WTC11 (cell line): Measurements from ENCODE around the gene ASB14. TPM values are rescaled to one million over a fixed set of nuclear protein-coding genes. Genes with fewer than 3 reads are reported as not detected.
"Not testable (repeated sequence)": the region's sequence is repeated elsewhere in the genome, so short reads cannot be mapped to it uniquely, and the experiment has no call there.

Experiments
- ATAC-seq: fragments of 200-7000 bp; cut with Tn5 transposase; 2 replicates; pipeline ENCODE4 v1.10.0; 2021; ENCODE audit warnings: mild to moderate bottlenecking, moderate library complexity
- CTCF ChIA-PET: fragments of 300-600 bp; sonication (Branson Sonifier 250); formaldehyde crosslinking; loops from one replicate; lab custom pipeline; 2021; ENCODE audit warnings: antibody characterized with exemption; lab: Charles Lee
- POLR2A ChIA-PET: fragments of 350-600 bp; sonication (Branson Sonifier 250); formaldehyde crosslinking; loops from one replicate; lab custom pipeline; 2021; ENCODE audit warnings: antibody characterized with exemption; lab: Charles Lee
- DNase-seq: peaks from one replicate; pipeline ENCODE4 v3.0.0; 2021; ENCODE audit warnings: low spot score
- H3K27ac Mint-ChIP-seq: 2 replicates; pipeline ENCODE4 v1.8.0; 2021; ENCODE audit warnings: mixed read lengths
- H3K27me3 Mint-ChIP-seq: 2 replicates; pipeline ENCODE4 v1.8.0; 2021; ENCODE audit warnings: low read depth, mild to moderate bottlenecking, moderate library complexity, mixed read lengths
- H3K36me3 Mint-ChIP-seq: 2 replicates; pipeline ENCODE4 v1.8.0; 2021; ENCODE audit warnings: mixed read lengths
- H3K4me1 Mint-ChIP-seq: 2 replicates; pipeline ENCODE4 v1.8.0; 2022; ENCODE audit warnings: mixed read lengths
- H3K4me3 Mint-ChIP-seq: 2 replicates; pipeline ENCODE4 v1.8.0; 2021; ENCODE audit warnings: mild to moderate bottlenecking, moderate library complexity, mixed read lengths
- H3K9me3 Mint-ChIP-seq: 2 replicates; pipeline ENCODE4 v1.8.0; 2021; ENCODE audit warnings: mixed read lengths
- JAZF1 ChIP-seq: fragments of 250-450 bp; sonication (Bioruptor Pico); IDR thresholded peaks from 2 replicates; pipeline ENCODE4 v1.9.0; 2021; ENCODE audit warnings: moderate library complexity, mild to moderate bottlenecking, inconsistent platforms
- MXD4 ChIP-seq: fragments of 250-450 bp; sonication (Bioruptor Pico); IDR thresholded peaks from 2 replicates; pipeline ENCODE4 v1.8.0; 2021; ENCODE audit warnings: mild to moderate bottlenecking, moderate library complexity, borderline replicate concordance
- MYBL2 ChIP-seq: sonication (generic); formaldehyde crosslinking; IDR thresholded peaks from 2 replicates; pipeline ENCODE4 v1.8.1; 2023; ENCODE audit warnings: mild to moderate bottlenecking, moderate library complexity, missing genetic modification reagents
- NFYB ChIP-seq: sonication (generic); formaldehyde crosslinking; conservative IDR thresholded peaks from 2 replicates; pipeline ENCODE4 v1.8.0; 2022; ENCODE audit warnings: low read depth, missing genetic modification reagents
- NR2C2 ChIP-seq: sonication (generic); formaldehyde crosslinking; IDR thresholded peaks from 2 replicates; pipeline ENCODE4 v1.8.0; 2022; ENCODE audit warnings: mild to moderate bottlenecking, missing genetic modification reagents
- NR3C1 ChIP-seq: sonication (generic); formaldehyde crosslinking; conservative IDR thresholded peaks from 2 replicates; pipeline ENCODE4 v1.8.1; 2023; ENCODE audit warnings: low read depth, mild to moderate bottlenecking, missing genetic modification reagents
- OVOL2 ChIP-seq: fragments of 250-450 bp; sonication (Bioruptor Pico); IDR thresholded peaks from 2 replicates; pipeline ENCODE4 v1.9.0; 2021; ENCODE audit warnings: mild to moderate bottlenecking, borderline replicate concordance
- PRDM15 ChIP-seq: sonication (generic); formaldehyde crosslinking; IDR thresholded peaks from 2 replicates; pipeline ENCODE4 v1.8.0; 2022; ENCODE audit warnings: missing genetic modification reagents
- SP1 ChIP-seq: sonication (generic); formaldehyde crosslinking; conservative IDR thresholded peaks from 2 replicates; pipeline ENCODE4 v1.8.1; 2022; ENCODE audit warnings: missing genetic modification reagents
- TEAD4 ChIP-seq: sonication (generic); formaldehyde crosslinking; IDR thresholded peaks from 2 replicates; pipeline ENCODE4 v1.8.0; 2022; ENCODE audit warnings: mild to moderate bottlenecking, missing genetic modification reagents
- ZNF263 ChIP-seq: sonication (generic); formaldehyde crosslinking; IDR thresholded peaks from 2 replicates; pipeline ENCODE4 v1.8.1; 2022; ENCODE audit warnings: low read depth, mild to moderate bottlenecking, moderate library complexity, missing genetic modification reagents
- ZSCAN18 ChIP-seq: fragments of 250-450 bp; sonication (Bioruptor Pico); IDR thresholded peaks from 2 replicates; pipeline ENCODE4 v2.1.2; 2022; ENCODE audit warnings: mild to moderate bottlenecking, moderate library complexity
- total RNA-seq: library from RNA; stranded (reverse); gene quantifications from 3 replicates; pipeline ENCODE4 v1.2.3, GENCODE V29; 2021
- TF ChIP-seq, protein P1 (sequence below): sonication (generic); formaldehyde crosslinking; IDR thresholded peaks from 2 replicates; pipeline ENCODE4 v1.8.1; 2022; ENCODE audit warnings: missing genetic modification reagents, borderline replicate concordance

The ASB14 gene
- total RNA-seq, 1 experiment from 2014 or later, result not detected

GRCh38 chr3:57331078-57331610, 38.7 kb upstream of the ASB14 start (continued):
- TF ChIP-seq ZNF263 (CRISPR knock-in tag), result no peak
- TF ChIP-seq TEAD4 (CRISPR knock-in tag), result no peak
- TF ChIP-seq, all 79 proteins: peak for 0

DNA sequence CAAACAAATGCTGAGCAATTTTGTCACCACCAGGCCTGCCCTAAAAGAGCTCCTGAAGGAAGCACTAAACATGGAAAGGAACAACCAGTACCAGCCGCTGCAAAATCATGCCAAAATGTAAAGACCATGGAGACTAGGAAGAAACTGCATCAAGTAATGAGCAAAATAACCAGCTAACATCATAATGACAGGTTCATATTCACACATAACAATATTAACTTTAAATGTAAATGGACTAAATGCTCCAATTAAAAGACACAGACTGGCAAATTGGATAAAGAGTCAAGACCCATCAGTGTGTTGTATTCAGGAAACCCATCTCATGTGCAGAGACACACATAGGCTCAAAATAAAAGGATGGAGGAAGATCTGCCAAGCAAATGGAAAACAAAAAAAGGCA, 34.0 kb upstream of the ASB14 start:
- H3K27me3 Mint-ChIP-seq, DNase-seq, H3K4me1 Mint-ChIP-seq, H3K27ac Mint-ChIP-seq, H3K36me3 Mint-ChIP-seq, H3K4me3 Mint-ChIP-seq, POLR2A ChIA-PET, ATAC-seq, CTCF ChIA-PET: not testable (repeated sequence)
- peaks cover 19% of the 10 kb centered on the region for H3K9me3 Mint-ChIP-seq

DNA sequence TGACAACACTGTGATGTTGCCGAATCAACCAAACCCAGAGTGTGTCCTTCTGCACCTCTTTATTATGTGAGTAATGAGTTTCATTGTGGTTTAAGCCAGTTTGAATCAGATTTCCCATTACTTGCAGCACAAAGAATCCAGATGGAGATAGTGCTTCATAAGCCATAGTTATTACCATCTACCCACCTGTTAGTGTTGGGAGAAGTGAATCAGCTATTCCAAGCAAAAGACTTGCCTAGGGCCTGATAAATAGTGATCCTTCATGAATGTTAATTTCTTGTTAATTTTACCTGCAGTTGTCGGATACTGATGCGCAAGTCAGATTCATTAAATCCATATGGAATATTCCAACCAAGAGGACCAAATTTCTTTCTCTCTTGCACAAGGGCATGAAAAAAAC, 21.7 kb upstream of the ASB14 start:
- ChIA-PET CTCF (no interaction called here), POLR2A (no interaction called here)
- TF ChIP-seq OVOL2 (CRISPR knock-in tag) (no peak), MYBL2 (CRISPR knock-in tag) (no peak), SP1 (CRISPR knock-in tag) (no peak), NR3C1 (CRISPR knock-in tag) (no peak), MXD4 (no peak), PRDM15 (no peak)
- Mint-ChIP-seq H3K27ac (no peak overlapping the region), H3K9me3 (peaks cover 15% of the 10 kb centered on the region), H3K36me3 (no peaks in the 10 kb centered on the region), H3K27me3 (no peaks in the 10 kb centered on the region), H3K4me3 (no peak overlapping the region), H3K4me1 (no peaks in the 10 kb centered on the region)
- DNase-seq, result no peak
- ATAC-seq, result no peak

DNA sequence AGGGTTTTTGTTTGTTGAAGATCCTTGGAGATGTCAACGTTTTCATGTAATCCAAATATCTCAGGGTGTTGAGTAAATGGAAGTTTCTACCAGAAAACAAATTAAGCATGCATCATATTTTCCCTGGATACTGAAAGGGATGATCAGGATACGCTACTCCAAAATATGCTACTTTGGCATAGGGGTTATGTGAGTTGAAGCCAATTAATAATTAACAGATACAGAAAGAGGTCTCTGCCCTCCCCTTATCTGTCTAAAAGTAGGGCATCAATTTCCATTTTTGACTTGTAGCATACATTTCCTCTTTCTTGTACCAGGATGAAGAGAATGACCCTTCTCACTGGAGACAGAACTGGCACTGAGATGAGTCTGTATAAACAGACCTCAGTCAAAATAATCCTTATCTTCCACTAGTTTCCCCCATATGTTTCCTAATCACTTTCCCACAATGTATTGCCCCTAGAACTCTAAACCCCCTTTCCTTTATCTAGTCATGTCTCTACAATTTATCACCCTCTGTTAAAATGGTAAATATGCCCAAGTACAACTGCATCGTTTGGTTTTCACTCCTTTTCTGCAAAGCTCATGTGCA, 17.4 kb upstream of the ASB14 start:
- no peak overlapping the region for H3K4me3 Mint-ChIP-seq
- CTCF ChIA-PET, result no interaction called here
- H3K27ac Mint-ChIP-seq, result no peak overlapping the region

DNA sequence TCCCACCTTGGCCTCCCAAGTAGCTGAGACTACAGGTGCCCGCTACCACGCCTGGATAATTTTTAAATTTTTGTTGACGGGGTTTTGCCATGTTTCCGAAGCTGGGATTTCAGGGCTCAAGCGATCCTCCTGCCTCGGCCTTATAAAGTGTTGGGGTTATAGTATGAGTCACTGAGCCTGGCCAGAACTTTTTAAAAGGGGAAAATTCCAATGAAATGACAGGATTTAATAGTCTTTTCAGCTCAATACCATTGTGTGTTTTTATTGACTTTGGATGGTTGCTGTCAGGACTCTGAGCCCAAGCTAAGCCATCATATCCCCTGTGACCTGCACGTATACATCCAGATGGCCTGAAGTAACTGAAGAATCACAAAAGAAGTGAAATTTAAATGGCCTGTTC, 11.0 kb upstream of the ASB14 start:
- CTCF ChIA-PET, result interaction anchor here (0.7 kb wide), 1 partner anchor 28 kb away, joined by 4 read pairs; no protein-coding TSS in a partner anchor
- H3K27ac Mint-ChIP-seq, DNase-seq, H3K4me3 Mint-ChIP-seq, H3K36me3 Mint-ChIP-seq, H3K4me1 Mint-ChIP-seq, H3K27me3 Mint-ChIP-seq, POLR2A ChIA-PET, ATAC-seq, H3K9me3 Mint-ChIP-seq: not testable (repeated sequence)

More for the DNA sequence above, 17.4 kb upstream of the ASB14 start:
- Mint-ChIP-seq H3K4me1 (no peaks in the 10 kb centered on the region), H3K27me3 (no peaks in the 10 kb centered on the region), H3K36me3 (no peaks in the 10 kb centered on the region), H3K9me3 (no peaks in the 10 kb centered on the region)
- TF ChIP-seq JAZF1 (CRISPR knock-in tag), result no peak
- ATAC-seq (no peak), DNase-seq (no peak)
- POLR2A ChIA-PET, result no interaction called here

DNA sequence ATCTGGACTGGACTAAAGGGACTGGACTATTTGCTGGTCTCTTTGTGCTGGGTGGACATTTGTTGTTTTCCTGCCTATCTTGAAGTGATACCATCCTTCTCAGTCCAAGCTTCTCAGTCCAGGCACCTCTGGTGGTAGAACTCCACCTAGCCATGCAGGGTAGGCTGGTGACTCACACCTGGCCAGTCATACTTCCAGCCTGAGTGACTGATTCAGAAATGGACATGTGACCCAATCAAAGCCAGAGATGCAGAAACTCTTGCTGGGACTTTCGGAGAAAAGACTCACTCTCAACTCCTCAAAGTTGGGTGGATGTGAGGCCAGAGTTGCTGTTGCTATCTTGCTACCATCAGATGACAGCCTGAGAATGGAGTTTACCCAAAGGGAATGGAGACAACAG, 5.6 kb upstream of the ASB14 start:
- DNase-seq (no peak), ATAC-seq (no peak)
- H3K27me3 Mint-ChIP-seq, result no peaks in the 10 kb centered on the region
- POLR2A ChIA-PET, result no interaction called here
- H3K9me3 Mint-ChIP-seq, result no peaks in the 10 kb centered on the region
- TF ChIP-seq, protein P1, sequence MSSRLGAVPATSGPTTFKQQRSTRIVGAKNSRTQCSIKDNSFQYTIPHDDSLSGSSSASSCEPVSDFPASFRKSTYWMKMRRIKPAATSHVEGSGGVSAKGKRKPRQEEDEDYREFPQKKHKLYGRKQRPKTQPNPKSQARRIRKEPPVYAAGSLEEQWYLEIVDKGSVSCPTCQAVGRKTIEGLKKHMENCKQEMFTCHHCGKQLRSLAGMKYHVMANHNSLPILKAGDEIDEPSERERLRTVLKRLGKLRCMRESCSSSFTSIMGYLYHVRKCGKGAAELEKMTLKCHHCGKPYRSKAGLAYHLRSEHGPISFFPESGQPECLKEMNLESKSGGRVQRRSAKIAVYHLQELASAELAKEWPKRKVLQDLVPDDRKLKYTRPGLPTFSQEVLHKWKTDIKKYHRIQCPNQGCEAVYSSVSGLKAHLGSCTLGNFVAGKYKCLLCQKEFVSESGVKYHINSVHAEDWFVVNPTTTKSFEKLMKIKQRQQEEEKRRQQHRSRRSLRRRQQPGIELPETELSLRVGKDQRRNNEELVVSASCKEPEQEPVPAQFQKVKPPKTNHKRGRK, result no peak
- no peak for TF ChIP-seq NR2C2 (CRISPR knock-in tag)
- TF ChIP-seq MYBL2 (CRISPR knock-in tag), result no peak
- no peak for TF ChIP-seq ZSCAN18
- no peak for TF ChIP-seq NFYB (CRISPR knock-in tag)
- TF ChIP-seq, all 79 proteins: peak for 0
- Mint-ChIP-seq H3K4me3 (no peak overlapping the region), H3K4me1 (no peaks in the 10 kb centered on the region), H3K27ac (no peak overlapping the region), H3K36me3 (no peaks in the 10 kb centered on the region)
- CTCF ChIA-PET, result no interaction called here
